Measurements from ENCODE around the gene DENND5B.

Gene DENND5B

DNA sequence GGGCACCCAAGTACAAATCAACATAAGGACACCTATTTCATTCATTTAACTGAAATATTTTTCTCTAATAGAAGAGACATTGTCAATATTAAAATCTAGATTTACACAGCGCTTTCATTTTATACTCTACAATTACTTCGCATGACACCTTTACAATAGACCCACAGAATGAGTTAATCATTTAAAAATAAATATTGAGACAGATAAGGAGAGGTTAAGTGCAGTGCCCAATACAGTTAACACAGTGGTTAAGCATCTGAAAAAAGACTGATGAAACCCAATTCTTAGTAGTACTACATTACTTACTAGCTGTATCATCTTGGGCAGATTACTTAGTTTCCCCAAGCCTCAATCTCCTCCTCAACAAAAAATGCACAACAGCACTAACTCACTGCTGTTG lies 116.2 kb downstream of the DENND5B start:
- FAIRE-seq, result no peak
- DNase-seq (ENCODE audit: low spot score), result no peak

DNA sequence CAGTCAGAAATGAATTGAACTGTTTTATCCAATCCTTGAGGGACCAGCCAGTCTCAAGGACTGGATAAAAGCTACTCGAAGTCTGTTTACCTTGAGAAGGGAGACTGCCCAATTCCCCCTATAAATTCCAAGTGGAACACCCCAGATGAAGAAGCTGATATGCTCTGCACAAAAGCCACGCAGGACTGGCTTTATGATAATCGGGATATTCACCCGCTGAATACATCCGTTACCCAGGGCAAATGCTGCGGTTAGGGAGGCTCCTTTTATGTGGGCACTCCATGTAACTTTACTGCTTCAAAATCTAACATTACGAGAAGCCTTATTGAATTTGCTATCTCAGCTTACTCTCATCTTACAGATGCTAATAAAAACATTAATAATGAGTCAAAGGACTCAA lies 119.1 kb downstream of the DENND5B start:
- DNase-seq (ENCODE audit: low spot score) (no peak), FAIRE-seq (no peak)

DNA sequence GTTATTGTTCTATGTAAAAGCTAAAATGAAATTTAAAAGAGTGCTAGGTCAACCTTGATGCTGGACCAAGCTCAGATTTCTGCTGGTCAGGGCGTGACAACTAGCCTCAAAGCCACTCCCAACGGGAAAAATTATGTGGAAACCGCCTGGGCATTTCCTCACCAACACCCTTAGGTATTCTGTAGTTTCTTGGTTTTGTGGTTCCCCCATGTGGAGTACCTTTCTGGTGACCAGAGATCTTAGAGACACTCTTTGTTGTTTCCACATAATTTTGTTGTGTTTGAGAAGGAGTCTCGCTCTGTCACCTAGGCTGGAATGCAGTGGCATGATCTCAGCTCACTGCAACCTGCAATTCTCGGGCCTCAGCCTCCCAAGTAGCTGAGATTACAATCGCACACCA lies 119.9 kb downstream of the DENND5B start:
- FAIRE-seq (no peak), DNase-seq (ENCODE audit: low spot score) (no peak)

DNA sequence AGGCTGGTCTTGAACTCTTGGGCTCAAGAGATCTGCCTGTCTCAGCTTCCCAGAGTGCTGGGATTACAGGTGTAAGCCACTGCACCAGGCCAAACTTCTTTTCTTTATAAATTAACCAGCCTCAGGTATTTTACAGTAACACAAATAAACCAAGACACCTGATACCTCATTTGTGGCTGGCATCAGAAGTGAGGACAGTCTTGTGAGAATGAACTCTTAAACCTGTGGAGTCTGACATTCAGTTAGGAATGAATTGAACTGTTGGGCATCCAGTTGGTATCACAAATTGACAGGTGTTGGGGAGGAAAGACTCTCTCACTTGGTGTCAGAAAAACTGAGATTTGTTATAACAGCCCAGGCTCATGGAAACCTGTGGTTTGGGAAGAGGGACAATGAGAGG lies 120.5 kb downstream of the DENND5B start:
- FAIRE-seq, result no peak

DNA sequence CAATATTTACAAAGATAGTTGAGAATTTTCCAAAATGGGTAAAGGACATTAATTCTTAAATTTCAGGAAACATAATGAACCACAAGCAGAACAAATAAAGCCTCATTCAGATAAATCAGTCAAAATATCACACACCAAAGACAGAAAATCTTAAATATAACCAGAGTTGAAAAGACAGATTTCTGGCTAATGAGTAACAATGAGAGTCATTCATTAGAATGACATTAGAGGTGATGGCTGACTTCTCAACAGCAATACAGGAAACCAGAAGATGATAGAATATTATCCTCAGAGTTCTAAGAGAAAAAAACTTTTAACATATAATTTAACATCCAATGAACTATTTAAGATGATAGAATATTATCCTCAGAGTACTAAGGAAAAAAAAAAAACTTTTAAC lies 124.2 kb downstream of the DENND5B start:
- peak; percentile 19 for DNase-seq (ENCODE audit: low spot score)
- peak; percentile 87 for FAIRE-seq

More for the DNA sequence above, 120.5 kb downstream of the DENND5B start:
- no peak for DNase-seq (ENCODE audit: low spot score)

DNA sequence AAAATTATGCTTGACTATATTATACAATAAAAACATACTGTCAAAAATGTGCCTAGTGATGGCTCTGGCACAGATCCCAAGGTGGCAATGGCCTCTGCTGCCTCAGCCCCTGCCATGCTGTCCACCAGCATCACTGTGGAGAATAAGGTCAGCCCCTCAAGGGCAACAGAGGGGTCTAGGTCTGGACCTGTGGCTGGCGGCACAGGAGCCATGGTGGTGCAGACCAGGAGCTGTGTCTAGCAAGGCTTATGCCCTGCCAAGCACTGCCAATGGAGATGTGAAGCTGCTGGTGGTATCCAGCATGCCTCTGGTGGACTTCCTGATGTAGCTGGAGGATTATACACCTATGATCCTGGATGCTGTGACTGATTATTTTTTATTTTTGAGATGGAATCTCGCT lies 125.9 kb downstream of the DENND5B start:
- FAIRE-seq, result no peak
- no peak for DNase-seq (ENCODE audit: low spot score)

DNA sequence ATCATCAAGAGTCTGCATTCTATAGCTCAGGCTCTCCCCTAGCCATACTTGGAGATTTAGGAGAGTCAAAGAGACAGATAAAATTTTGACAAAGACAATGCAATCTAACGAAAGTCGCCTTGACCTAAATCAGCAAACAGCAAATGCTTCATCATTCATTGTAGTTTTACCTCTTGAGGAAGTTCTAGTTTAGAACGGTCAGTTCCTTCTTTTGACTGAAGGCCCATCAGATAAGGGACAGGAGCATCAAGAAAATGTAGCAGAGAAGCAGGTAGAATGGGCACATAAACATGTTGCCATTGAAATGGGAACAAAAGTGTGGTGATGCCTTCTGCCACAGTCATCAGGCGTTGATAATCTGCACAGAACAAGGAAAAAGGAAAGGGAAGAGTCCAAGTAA lies 130.9 kb downstream of the DENND5B start:
- FAIRE-seq (no peak), DNase-seq (ENCODE audit: low spot score) (no peak)

DNA sequence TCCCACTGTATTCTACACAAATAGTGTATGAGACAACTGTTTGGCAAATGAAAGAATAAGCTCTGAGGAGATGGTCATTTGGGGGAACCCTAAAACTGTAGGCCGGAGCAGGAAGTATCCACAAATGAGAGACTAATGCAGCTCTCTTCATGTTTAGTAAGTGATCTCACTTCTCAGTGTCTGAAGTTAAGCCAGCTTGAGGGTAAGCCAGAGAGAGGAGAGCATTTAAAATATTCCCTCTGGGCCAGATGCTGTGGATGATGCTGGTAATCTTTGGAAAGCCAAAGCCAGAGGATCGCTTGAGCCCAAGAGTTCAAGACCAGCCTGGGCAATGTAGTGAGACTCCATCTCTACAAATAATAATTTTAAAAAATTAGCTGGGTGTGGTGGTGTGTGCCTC lies 134.4 kb downstream of the DENND5B start:
- DNase-seq (ENCODE audit: low spot score) (no peak), FAIRE-seq (no peak)

DNA sequence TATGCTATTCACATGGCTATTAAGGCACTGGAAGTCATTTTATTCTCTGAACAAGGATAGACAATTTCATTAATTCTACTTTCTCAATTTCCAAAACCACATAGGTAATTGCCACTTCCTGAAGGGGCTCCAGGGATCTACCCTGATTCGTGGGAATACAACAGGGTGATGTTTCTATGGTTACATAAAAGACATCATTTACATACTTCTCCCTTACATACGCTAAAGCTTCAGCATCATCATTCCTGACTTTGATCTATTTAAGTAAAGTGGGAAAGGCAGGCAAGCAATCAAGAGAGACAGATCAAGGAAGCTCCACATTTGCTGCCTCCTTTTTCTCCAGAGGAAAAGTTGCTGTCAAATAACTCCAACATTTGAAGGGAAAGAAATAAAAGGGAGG lies 146.2 kb downstream of the DENND5B start:
- no peak for DNase-seq (ENCODE audit: low spot score)

DNA sequence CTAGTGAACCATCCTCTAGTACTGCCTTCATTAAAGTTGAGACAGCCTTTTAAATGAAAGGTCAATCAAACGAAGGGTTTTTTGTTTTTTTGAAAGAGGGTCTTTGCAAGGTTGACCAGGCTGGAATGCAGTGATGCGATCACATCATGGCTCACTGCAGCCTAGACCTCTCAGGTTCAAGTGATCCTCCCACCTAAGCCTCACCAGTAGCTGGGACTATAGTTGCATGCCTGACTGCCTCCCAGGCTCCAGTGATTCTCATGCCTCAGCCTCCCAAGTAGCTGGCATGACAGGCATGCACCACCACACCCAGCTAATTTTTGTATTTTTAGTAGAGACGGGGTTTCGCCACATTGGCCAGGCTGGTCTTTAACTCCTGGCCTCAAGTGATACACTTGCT lies 150.3 kb downstream of the DENND5B start:
- FAIRE-seq, result no peak
- peak; percentile 38 for DNase-seq (ENCODE audit: low spot score)

More for the DNA sequence above, 146.2 kb downstream of the DENND5B start:
- no peak for FAIRE-seq

DNA sequence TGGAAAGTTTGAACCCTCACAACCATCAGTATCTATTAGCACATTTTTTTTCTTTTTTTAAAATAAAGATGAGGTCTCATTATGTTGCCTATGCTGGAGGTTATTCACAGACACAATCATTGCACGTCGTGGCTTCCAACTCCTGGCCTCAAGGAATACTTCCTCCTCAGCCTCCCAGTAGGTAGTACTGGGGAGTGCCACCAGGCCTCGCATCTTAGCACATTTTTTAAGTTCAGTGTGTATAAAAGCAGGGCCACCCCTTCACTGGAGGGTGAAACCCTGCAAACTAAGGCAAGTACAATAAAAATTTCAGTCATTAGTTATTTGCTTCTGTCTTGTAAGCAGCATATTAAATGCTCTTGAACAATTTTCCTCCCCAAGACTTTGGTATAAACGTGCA lies 150.8 kb downstream of the DENND5B start:
- FAIRE-seq (no peak), DNase-seq (ENCODE audit: low spot score) (no peak)

DNA sequence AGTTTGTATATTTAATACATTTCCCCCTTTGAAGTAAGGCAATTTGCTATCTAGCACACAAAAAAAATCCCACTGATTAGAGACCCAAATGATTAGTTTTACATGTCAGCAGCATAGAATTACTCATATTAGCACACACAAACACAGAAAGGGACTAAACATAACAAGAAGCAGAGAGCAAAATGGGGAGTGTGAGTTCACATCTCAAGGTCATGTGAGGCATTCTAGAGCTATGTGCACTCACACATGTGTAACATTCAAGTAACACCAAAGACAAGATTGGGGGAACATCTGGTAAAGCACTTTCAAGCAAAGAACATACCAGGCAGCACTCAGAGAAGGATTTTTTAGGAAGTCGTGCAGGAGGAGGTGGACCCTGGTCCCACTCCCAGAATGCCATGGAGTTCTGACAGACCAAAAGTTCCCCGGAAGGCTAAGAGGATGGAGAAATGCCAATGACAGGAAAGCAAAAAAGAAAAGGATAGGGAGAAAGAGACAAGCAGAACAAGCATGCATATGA lies 159.2 kb downstream of the DENND5B start:
- no peak for FAIRE-seq
- DNase-seq (ENCODE audit: low spot score), result no peak

DNA sequence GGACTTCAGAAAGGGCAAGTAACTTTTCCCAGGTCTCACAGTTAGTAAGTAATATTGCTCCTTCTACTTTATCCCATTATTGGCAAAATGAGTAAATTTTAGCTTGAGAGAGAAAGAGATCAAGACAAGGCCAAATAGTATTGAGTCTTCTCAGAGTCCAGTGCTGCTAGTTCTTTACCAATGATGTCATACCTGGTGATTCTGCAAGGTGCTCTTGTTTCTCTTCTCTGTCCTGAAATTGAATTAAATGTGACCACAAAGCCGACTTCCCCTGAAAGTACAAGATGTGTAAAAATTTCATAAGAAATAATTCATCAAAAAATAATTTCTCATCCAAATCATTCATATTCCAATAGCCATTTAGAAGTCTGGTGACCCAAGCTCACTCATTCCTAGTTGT lies 167.5 kb downstream of the DENND5B start:
- FAIRE-seq (no peak), DNase-seq (ENCODE audit: low spot score) (no peak)

DNA sequence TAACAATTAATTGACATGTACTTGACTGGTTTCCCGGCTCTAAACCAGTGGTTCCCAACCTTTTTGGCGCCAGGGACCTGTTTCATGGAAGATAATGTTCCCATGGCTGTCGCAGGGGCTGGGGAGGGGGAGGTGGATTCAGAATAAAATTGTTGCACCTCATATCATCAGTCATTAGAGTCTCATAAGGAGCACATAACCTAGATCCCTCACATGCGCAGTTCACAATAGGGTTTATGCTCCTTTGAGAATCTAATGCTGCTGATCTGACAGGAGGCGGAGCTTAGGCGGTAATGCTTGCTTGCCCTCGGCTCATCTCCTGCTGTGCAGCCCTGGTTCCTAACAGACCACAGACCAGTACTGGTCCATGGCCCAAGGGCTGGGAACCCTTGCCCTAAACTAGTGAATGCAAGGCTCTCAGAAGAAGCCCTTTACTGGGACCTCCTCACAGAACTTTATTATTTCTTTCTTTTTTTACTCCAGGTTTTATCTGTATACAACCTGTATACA lies 178.6 kb downstream of the DENND5B start:
- DNase-seq (ENCODE audit: low spot score), result no peak
- FAIRE-seq, result no peak

DNA sequence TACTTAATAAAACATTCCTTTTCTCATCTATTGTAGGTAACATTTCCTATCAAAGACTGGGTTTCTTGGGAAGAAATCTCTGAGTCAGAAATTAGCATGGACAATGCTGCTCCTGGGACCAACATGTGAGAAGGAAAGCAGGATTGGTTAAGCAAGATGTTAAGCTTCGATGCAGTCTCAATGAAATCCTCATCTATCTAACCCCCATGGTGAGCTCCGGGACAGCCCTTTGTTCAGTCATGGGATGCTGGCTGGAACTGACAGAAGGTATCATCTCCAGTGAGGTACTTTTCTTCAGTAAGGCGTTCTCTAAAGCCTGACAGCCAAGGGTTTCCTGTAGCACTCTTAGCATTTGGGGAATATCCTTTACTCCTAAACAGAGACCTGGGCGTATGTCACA lies 182.2 kb downstream of the DENND5B start:
- DNase-seq (ENCODE audit: low spot score) (no peak), FAIRE-seq (no peak)

DNA sequence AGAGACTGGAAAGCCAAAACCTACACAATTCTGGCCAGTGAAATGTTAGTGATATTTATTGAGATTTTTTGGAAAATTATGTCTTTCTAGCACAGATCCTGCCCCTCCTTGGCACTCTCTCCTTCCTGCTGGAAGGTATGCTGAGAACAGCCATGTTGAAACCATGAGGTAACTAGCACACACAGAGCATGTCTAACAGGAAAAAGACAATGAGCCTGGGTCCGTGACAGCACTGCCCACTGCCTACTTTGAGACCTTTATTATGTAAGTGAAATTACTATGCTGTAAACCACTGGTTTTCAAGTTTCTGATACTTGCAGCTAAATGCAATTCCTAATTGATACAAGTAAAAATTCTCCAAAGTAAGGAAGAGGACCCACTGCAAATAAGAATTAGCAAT lies 183.4 kb downstream of the DENND5B start:
- no peak for FAIRE-seq
- DNase-seq (ENCODE audit: low spot score), result no peak

DNA sequence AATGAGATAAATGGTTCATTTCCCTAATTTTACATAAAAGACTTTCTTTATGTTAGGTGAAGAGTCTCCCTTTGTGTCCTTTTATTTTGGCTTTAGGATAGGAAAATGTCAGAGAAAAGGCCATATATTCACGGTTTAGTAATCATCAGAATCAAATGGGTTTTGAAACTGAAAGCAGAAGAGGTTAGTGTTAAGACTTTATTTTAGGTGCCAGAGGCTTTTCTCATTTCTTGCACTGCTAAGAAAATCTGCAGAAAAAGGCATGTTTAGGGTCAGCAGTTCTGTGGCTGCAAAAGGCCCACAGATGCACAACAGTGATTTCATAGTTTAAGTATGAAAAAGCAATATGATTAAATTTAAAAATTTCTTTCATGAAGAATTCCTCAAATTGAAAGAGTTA lies 184.6 kb downstream of the DENND5B start:
- no peak for DNase-seq (ENCODE audit: low spot score)
- FAIRE-seq, result no peak

DNA sequence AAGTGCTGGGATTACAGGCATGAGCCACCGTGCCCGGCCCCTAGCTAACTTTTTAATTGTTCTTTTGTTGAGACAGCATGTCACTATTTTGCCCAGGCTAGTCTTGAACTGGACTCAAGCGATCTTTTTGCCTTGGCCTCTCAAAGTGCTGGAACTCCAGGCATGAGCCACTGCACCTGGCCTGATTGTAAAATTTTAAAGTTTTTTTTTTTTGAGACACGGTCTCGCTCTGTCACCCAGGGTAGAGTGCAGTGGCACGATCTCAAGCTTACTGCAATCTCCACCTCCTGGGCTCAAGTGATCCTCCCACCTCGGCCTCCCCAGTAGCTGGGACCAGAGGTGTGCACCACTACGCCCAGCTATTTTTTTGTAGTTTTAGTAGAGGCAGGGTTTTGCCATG lies 185.9 kb downstream of the DENND5B start:
- no peak for FAIRE-seq
- DNase-seq (ENCODE audit: low spot score), result no peak

DNA sequence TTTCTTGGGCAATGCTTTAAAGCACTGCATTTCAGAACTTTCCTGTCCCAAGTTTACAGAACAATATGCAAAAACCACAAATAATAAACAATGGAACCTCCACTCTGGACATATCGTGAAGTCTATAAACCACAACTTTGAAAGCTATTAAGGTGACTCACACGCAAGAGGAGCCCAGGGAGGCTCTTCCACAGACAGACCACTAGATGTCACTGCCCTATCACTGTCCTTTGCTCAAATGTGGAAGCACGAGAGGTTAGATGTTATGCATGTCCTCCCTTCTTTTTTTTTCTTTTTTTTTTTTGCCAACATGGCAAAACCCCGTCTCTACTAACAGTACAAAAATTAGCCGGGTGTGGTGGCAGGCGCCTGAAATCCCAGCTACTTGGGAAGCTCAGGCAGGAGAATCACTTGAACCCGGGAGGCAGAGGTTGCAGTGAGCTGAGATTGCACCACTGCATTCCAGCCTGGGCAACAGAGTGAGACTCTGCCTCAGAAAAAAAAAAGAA lies 187.8 kb downstream of the DENND5B start:
- DNase-seq (ENCODE audit: low spot score) (peak; percentile 79), FAIRE-seq (peak; percentile 80)

DNA sequence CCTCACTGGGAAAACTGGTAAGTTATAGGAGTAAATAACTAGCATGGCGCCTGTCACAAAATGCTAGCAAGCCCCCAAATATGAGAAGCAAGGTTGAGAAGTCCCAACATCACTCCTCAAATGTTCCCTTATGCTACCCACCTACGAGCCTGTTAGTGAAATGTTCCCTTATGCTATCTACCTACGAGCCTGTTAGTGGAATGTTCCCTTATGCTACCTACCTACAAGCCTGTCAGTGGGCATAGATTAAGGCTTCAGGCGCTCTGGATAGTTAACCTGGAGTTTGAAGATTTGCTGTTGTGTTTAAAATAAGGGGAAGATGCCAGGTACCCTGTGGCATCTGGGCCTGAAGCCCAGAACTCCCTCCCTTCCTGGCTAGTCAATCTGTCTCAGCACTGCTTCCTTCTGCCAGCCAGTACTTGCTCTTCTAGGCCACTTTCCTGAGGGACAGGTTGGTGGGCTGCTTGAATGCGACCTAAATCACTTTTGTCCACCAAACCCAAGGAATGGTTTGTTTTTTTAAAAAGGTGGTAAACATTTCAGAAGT lies 197.9 kb downstream of the DENND5B start:
- DNase-seq (ENCODE audit: low spot score), result no peak
- FAIRE-seq, result no peak

DNA sequence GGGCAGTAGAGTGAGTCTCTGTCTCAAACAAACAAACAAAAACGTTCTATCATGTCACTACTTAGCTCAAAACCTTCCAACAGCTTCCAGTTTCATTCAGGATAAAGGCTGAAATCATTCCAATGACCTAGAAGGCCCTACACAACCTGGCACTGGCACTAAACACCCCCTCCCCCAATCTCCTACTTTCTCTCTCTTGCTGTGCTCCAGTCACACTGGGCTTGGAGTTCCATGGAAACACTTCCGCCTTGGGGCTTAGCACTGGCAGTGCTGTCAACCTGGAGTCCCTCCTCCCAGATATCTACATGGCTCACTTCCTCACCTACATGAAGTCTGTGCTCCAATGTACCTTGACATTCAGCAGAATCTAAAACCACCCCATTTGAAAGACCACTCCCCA lies 199.9 kb downstream of the DENND5B start:
- FAIRE-seq, result no peak

DNA sequence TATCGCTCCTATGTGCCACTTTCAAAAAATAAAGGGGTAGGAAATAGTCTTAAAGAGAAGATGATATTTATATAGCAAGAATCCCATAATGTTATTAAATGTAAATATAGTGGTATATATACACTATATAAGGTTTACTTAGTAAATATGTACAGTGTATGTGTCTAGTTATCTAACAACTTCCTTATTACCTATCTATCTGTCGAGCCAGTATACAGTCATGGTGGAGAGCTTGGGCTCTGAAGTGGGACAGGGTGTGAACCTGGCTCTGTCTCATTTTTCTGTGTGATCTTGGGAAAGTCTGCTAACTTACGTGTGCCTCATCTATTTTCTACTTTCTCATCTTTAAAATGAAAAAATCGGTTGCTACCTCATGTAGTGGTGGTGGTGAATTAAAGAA lies 202.2 kb downstream of the DENND5B start:
- DNase-seq (ENCODE audit: low spot score), result no peak
- no peak for FAIRE-seq

More for the DNA sequence above, 199.9 kb downstream of the DENND5B start:
- no peak for DNase-seq (ENCODE audit: low spot score)

DNA sequence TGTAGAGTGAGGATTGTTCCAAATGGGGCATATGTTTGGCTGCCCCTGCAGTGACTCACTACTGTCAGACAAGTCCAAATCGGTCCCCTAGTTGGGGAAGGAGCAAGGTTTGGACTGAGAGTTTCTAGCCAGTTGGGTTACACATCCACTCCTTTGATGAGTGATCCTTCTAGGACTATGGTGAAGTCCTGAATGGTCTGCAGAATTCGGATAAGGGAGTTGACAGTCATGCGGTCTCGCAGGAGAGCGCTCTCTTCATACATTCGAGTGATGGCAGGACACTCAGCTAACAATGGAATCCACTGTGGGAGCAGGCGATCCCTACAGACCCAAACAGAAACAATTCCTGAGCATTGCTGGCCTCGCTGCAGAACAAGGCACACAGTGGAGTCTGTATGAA lies 203.5 kb downstream of the DENND5B start:
- DNase-seq (ENCODE audit: low spot score), result no peak
- FAIRE-seq, result no peak
